Adrenal gland (tissue), 5 donors: ENCODE results near the gene RPL27A.

Experiments used
- CTCF ChIP-seq, 6 experiments: fragments of 450-650 bp in 4 of 6; fragments of 200-600 bp in 2 of 6; sonication (generic) in 1 of 6; IDR thresholded peaks; 1 replicate in 5 of 6; 2 replicates in 1 of 6; pipeline versions ENCODE4 v1.5.1 to v1.8.0; 2016 to 2021; ENCODE audit warnings: antibody characterized with exemption in 6 of 6, mild to moderate bottlenecking in 2 of 6, moderate library complexity in 1 of 6
- POLR2A ChIP-seq, 2 donors: fragments of 450-650 bp; IDR thresholded peaks; one replicate each; pipeline ENCODE4 v1.6.1; 2017; ENCODE audit warnings: antibody characterized with exemption in 2 of 2, mild to moderate bottlenecking in 2 of 2, moderate library complexity in 1 of 2
- donor health status: DM: no; HTN: no; CAD: no.

DNA sequence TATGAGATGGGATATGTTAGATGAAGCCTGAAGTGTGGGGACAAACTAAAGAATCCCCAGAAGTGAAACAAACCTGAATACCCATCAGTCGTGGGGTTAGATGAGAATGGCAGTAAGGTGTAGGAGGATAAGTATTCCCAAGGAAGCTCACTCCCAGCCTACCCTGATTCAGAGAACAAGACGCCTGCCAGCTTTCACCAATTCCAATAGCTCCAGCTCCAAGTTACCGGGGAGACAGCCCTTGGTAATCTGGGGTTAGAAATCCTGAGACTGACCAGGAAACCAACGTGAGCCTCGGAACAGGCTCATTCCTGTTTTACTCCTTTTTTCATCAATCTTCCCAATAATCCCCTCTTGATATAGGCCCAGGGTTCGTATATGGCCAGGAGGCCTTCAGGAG lies 46.5 kb downstream of the RPL27A start:
- TF ChIP-seq CTCF (IDR thresholded peaks at IDR 0.05), result no peak
- no peak for TF ChIP-seq POLR2A (IDR thresholded peaks at IDR 0.05)
